ENCODE results near the gene MCM8. TPM values are rescaled to one million over a fixed set of nuclear protein-coding genes. Genes with fewer than 3 reads are reported as not detected.

The MCM8 gene
- polyA plus RNA-seq, 1 experiment = 2.8 TPM

- no peak for DNase-seq (ENCODE audit: low read depth, low spot score)
- ChIA-PET CTCF (interaction anchor here (0.7 kb wide), 1 partner anchor 43 kb away, joined by 4 read pairs; no protein-coding TSS in a partner anchor), POLR2A (no interaction called here)
- no peaks in the 10 kb centered on the region for H3K27me3 ChIP-seq (ENCODE audit: control insufficient read depth, insufficient read depth, low read length)
- H3K4me3 ChIP-seq (ENCODE audit: low read depth, low read length) = no peak overlapping the region
- TF ChIP-seq CTCF (IDR thresholded peaks at IDR 0.05; ENCODE audit: low read depth, low read length) = no peak
- no peak overlapping the region for H3K27ac ChIP-seq (ENCODE audit: low read depth, low read length)
- H3K9me3 ChIP-seq (ENCODE audit: control insufficient read depth, insufficient read depth, low read length) = peaks cover 2% of the 10 kb centered on the region; the same call in 1 of the 2 replicates
Observed at GRCh38 chr20:6036213-6036612, 85.8 kb downstream of the MCM8 start.

GRCh38 chr20:6037082-6037481, 86.6 kb downstream of the MCM8 start:
- TF ChIP-seq CTCF (IDR thresholded peaks at IDR 0.05; ENCODE audit: low read depth, low read length) = no peak
- CTCF ChIA-PET = no interaction called here
- H3K9me3 ChIP-seq (ENCODE audit: control insufficient read depth, insufficient read depth, low read length) = peaks cover 9% of the 10 kb centered on the region; the same call in 1 of the 2 replicates
- no peak overlapping the region for H3K27ac ChIP-seq (ENCODE audit: low read depth, low read length)
- H3K4me3 ChIP-seq (ENCODE audit: low read depth, low read length) = no peak overlapping the region
- POLR2A ChIA-PET = no interaction called here
- no peaks in the 10 kb centered on the region for H3K27me3 ChIP-seq (ENCODE audit: control insufficient read depth, insufficient read depth, low read length)
- no peak for DNase-seq (ENCODE audit: low read depth, low spot score)

- Histone ChIP-seq H3K27me3 (ENCODE audit: control insufficient read depth, insufficient read depth, low read length) (no peaks in the 10 kb centered on the region), H3K9me3 (ENCODE audit: control insufficient read depth, insufficient read depth, low read length) (peaks cover 10% of the 10 kb centered on the region; the same call in 1 of the 2 replicates), H3K27ac (ENCODE audit: low read depth, low read length) (no peak overlapping the region), H3K4me3 (ENCODE audit: low read depth, low read length) (no peak overlapping the region)
- ChIA-PET CTCF (no interaction called here), POLR2A (no interaction called here)
- DNase-seq (ENCODE audit: low read depth, low spot score) = no peak
- TF ChIP-seq CTCF (IDR thresholded peaks at IDR 0.05; ENCODE audit: low read depth, low read length) = no peak
Observed at GRCh38 chr20:6038256-6038655, 87.8 kb downstream of the MCM8 start.

GRCh38 chr20:6039766-6040165, 89.3 kb downstream of the MCM8 start:
- no peak for DNase-seq (ENCODE audit: low read depth, low spot score)
- Histone ChIP-seq H3K27me3 (ENCODE audit: control insufficient read depth, insufficient read depth, low read length) (no peaks in the 10 kb centered on the region), H3K4me3 (ENCODE audit: low read depth, low read length) (no peak overlapping the region), H3K27ac (ENCODE audit: low read depth, low read length) (no peak overlapping the region), H3K9me3 (ENCODE audit: control insufficient read depth, insufficient read depth, low read length) (peaks cover 10% of the 10 kb centered on the region; the same call in 1 of the 2 replicates)
- TF ChIP-seq CTCF (IDR thresholded peaks at IDR 0.05; ENCODE audit: low read depth, low read length) = no peak
- ChIA-PET POLR2A (no interaction called here), CTCF (interaction anchor here (0.8 kb wide), 1 partner anchor 38 kb away, joined by 4 read pairs; no protein-coding TSS in a partner anchor)

- Histone ChIP-seq H3K9me3 (ENCODE audit: control insufficient read depth, insufficient read depth, low read length) (peaks cover 10% of the 10 kb centered on the region; the same call in 1 of the 2 replicates), H3K4me3 (ENCODE audit: low read depth, low read length) (no peak overlapping the region), H3K27me3 (ENCODE audit: control insufficient read depth, insufficient read depth, low read length) (no peaks in the 10 kb centered on the region), H3K27ac (ENCODE audit: low read depth, low read length) (no peak overlapping the region)
- POLR2A ChIA-PET = no interaction called here
- DNase-seq (ENCODE audit: low read depth, low spot score) = no peak
- TF ChIP-seq CTCF (IDR thresholded peaks at IDR 0.05; ENCODE audit: low read depth, low read length) = no peak
- CTCF ChIA-PET = no interaction called here
Observed at GRCh38 chr20:6040540-6040939, 90.1 kb downstream of the MCM8 start.
